ENCODE results near the gene BST1. TPM values are rescaled to one million over a fixed set of nuclear protein-coding genes. Genes with fewer than 3 reads are reported as not detected.

BST1 gene
- total RNA-seq, 1 donor: 19.7 TPM

GRCh38 chr4:15766821-15767220 lies 64.0 kb downstream of the BST1 start:
- no peak for DNase-seq (ENCODE audit: low read depth)
- TF ChIP-seq CTCF (IDR thresholded peaks at IDR 0.05; ENCODE audit: insufficient read depth, low read length): no peak
- no peak overlapping the region for H3K4me3 ChIP-seq (ENCODE audit: low read depth, low read length)

DNA sequence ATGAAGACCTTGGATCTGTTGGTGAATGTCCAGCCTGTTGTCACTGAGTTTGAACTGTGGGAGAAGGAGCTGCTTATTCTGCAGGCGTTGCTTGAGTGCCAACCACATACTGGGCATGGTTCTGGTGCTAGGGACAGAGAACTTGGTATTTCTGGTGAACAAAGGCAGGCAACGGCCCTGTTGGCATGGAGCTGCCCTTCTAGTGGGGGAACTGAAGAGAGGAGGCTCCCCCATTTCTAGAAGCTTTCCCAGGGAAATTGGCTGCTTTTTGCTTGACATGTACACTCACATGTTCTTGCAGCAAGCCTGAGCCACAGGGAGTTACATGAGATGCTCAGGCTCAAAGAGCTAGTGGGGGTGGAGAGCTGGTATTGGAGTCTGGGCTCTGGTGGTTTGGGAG lies 66.3 kb downstream of the BST1 start:
- H3K4me3 ChIP-seq (ENCODE audit: low read depth, low read length): no peak overlapping the region
- DNase-seq (ENCODE audit: low read depth): no peak
- TF ChIP-seq CTCF (IDR thresholded peaks at IDR 0.05; ENCODE audit: insufficient read depth, low read length): no peak

DNA sequence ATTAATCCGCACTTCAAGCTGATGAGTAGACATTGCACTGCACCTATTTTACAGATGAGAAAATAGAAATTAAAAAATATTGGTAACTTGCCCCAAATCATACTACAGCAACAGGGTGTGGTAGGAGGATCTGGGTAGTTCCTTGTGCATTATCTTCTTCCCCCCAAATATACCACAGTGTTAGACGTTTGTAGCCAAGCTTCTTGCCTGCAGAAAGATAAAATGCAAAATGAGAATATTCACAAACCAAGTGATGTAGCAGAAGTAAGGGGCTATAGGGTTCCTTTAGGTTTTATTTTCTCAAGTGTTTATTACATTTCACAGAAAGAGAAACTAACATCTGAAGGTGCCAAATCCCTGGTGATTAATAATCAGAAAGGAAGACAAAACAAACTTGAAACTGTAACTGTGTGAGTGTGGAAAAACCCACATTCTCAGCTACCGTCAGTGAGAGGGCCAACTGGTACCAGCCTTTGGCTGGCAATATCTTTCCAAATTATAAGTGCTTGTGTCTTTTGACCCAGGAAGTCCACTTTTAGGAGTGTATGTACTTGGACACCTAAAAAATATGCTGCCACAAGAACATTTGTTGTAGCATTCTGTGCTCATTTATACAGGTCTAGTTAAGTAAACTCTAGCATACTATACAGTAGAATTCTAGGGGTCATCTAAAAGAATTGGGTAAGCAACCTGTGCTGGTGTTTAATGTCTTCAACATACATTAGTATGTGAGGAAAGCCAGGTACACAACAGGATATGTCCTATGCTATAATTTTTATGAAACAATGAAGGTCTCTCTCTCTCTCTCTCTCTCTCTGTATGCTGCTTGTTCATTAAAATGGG lies 68.6 kb downstream of the BST1 start:
- no peak overlapping the region for H3K4me3 ChIP-seq (ENCODE audit: low read depth, low read length)
- TF ChIP-seq CTCF (IDR thresholded peaks at IDR 0.05; ENCODE audit: insufficient read depth, low read length): no peak
- no peak for DNase-seq (ENCODE audit: low read depth)

DNA sequence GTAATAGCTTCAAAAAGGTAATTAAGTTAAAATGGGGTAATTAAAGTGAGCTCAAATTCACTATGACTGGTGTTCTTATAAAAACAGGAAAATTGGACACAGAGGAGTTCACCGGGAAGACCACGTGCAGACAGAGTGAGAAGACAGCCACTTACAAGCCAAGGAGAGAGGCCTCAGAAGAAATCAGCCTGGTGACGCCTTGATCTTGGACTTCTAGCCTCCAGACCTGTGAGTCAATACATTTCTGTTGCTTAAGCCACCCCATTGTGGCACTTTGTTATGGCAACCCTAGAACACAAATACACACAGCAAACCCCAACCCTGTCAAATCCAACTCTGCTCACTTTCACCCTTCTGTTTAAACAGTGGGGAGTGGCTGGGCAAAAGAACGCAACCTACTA lies 71.2 kb downstream of the BST1 start:
- no peak for TF ChIP-seq CTCF (IDR thresholded peaks at IDR 0.05; ENCODE audit: insufficient read depth, low read length)
- no peak for DNase-seq (ENCODE audit: low read depth)
- no peak overlapping the region for H3K4me3 ChIP-seq (ENCODE audit: low read depth, low read length)

DNA sequence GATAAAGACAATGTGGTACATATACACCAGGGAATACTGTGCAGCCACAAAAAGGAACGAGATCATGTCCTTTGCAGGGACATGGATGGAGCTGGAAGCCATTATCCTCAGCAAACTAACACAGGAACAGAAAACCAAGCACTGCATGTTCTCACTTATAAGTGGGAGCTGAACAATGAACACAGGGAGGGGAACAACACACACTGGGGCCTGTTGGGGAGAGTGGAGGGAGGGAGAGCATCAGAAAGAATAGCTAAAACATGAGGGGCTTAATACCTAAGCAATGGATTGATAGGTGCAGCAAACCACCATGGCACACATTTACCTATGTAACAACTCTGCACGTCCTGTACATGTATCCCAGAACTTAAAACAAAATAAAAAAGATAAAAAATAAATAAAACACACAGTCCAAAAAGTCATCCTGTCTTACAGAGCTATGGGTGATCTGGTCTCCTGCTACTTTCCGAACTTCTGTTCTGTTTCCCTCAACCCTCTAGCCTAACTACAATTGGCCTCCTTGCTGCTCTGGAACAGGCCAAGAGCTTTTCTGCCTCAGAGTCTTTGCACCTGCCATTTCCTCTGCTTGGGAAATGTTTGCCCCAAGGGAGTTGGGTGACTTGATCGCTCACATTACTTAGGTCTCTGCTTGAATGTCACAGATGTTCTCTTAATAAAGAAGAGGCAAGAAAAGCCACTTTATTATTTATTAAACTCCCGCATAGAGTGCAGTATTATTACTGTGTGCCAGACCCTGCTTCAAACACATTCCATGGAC lies 74.2 kb downstream of the BST1 start:
- no peak for TF ChIP-seq CTCF (IDR thresholded peaks at IDR 0.05; ENCODE audit: insufficient read depth, low read length)
- no peak for DNase-seq (ENCODE audit: low read depth)
- H3K4me3 ChIP-seq (ENCODE audit: low read depth, low read length): no peak overlapping the region

DNA sequence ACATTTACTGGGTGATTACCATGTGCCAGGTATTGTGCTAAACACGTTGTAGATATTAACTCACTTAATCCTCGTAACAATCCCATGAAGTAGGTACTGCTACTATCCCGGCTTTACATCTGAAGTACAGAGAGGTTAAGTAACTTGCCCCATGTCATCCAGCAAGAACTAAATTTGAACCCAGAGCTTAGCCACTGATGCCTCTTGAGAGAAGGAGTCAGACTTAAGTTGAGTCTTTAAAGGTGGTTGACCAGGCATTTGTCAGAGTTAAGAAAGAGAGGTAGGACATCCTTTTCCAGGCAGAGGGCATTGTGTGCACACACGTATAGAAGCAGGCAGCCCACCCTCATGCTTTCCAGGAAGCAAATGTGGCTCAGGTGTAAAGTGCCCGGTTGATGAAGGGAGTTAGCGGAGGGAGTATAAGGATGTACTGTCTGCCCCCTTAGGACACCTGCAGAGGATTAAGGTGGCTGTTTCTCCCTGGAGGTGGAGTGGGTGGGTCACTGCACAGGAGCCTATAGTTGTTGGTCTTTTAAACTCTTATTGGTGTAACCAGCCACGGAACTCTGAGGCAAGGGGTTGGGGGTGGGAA lies 74.9 kb downstream of the BST1 start:
- DNase-seq (ENCODE audit: low read depth): no peak
- no peak overlapping the region for H3K4me3 ChIP-seq (ENCODE audit: low read depth, low read length)
- no peak for TF ChIP-seq CTCF (IDR thresholded peaks at IDR 0.05; ENCODE audit: insufficient read depth, low read length)
